ENCODE measurements around the gene PDS5A. TPM values are rescaled to one million over a fixed set of nuclear protein-coding genes. Genes with fewer than 3 reads are reported as not detected.
"Not testable (repeated sequence)": the region's sequence is repeated elsewhere in the genome, so short reads cannot be mapped to it uniquely, and the experiment has no call there.

The PDS5A gene
- total RNA-seq, 3 donors from 2014 or later (not counting 1 experiment from before 2014, with no cell fraction given): 80.1 to 99.9 (median 99.8) TPM

- H3K27me3 ChIP-seq (ENCODE audit: control insufficient read depth, insufficient read depth, low read length): no peaks in the 10 kb centered on the region
- no peak for TF ChIP-seq CTCF (IDR thresholded peaks at IDR 0.05)
- Mint-ChIP-seq H3K4me3 (no peak overlapping the region), H3K9me3 (peaks cover 4 to 5% of the 10 kb centered on the region in 2 donors), H3K4me1 (peaks cover 9 to 13% of the 10 kb centered on the region in 2 donors), H3K27me3 (ENCODE audit: low read depth in 2 of 2) (peaks cover 0 to 3% of the 10 kb centered on the region in 2 donors), H3K27ac (no peak overlapping the region), H3K36me3 (no peaks in the 10 kb centered on the region)
- H3K4me1 ChIP-seq (ENCODE audit: control insufficient read depth, insufficient read depth, low read length): no peaks in the 10 kb centered on the region
- H3K36me3 ChIP-seq (ENCODE audit: control insufficient read depth, insufficient read depth, low read length): no peaks in the 10 kb centered on the region
- ATAC-seq: no peak
- 79% methylated on average over 8 of the region's 8 CpGs for WGBS (ENCODE audit: insufficient coverage)
- H3K27ac ChIP-seq (ENCODE audit: low read length): no peak overlapping the region
- DNase-seq: no peak
- H3K9me3 ChIP-seq (ENCODE audit: control insufficient read depth, insufficient read depth, low read length): peaks cover 5% of the 10 kb centered on the region
- intact Hi-C loops (cut with micrococcal nuclease): no loop called here
- H3K4me3 ChIP-seq (ENCODE audit: low read length): no peak overlapping the region
Measured at GRCh38 chr4:39808231-39808749, 169.4 kb downstream of the PDS5A start.

DNA sequence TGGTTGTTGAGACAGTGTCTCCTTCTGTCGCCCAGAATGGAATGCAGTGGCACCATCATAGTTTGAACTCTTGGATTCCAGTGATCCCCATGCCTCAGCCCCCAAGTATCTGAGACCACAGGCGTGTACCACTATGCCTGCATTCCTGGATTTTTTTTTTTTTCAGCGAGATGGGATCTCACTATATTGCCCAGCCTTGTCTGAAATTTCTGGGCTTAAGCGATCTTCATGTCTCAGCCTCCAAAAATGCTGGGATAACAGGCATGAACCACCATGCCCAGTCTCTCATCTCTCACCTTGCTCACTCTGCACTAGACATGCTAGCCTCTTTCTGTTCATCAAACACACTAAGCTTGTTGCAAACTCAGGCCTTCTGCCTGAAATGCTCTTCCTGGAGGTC, 175.7 kb downstream of the PDS5A start:
- no peaks in the 10 kb centered on the region for H3K4me1 ChIP-seq (ENCODE audit: control insufficient read depth, insufficient read depth, low read length)
- no peaks in the 10 kb centered on the region for H3K9me3 ChIP-seq (ENCODE audit: control insufficient read depth, insufficient read depth, low read length)
- no peaks in the 10 kb centered on the region for H3K27me3 ChIP-seq (ENCODE audit: control insufficient read depth, insufficient read depth, low read length)
- H3K27ac ChIP-seq (ENCODE audit: low read length): no peak overlapping the region
- no peaks in the 10 kb centered on the region for H3K36me3 Mint-ChIP-seq
- WGBS (ENCODE audit: insufficient coverage): 90% methylated on average over 4 of the region's 4 CpGs
- no peak for TF ChIP-seq CTCF (IDR thresholded peaks at IDR 0.05)
- intact Hi-C loops (cut with micrococcal nuclease): no loop called here
- no peaks in the 10 kb centered on the region for H3K4me1 Mint-ChIP-seq
- no peaks in the 10 kb centered on the region for H3K9me3 Mint-ChIP-seq
- H3K27me3 Mint-ChIP-seq (ENCODE audit: low read depth in 2 of 2): no peaks in the 10 kb centered on the region
- H3K4me3 ChIP-seq (ENCODE audit: low read length): no peak overlapping the region
- H3K4me3 Mint-ChIP-seq: no peak overlapping the region
- ATAC-seq (no peak), DNase-seq (no peak)
- no peak overlapping the region for H3K27ac Mint-ChIP-seq
- no peaks in the 10 kb centered on the region for H3K36me3 ChIP-seq (ENCODE audit: control insufficient read depth, insufficient read depth, low read length)

DNA sequence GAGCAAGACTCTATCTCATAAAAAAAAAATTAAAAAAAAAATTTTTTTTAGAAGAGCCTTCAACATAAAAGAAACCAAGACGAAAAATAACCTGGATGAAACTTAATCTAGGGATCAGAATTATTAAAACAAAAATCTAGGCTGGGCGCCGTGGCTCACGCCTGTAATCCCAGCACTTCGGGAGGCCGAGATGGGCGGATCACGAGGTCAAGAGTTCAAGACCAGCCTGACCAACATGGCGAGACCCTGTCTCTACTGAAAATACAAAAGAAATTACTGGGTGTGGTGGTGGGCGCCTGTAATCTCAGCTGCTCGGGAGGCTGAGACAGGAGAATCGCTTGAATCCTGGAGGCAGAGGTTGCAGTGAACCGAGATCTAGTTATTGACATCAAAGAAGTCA, 184.7 kb downstream of the PDS5A start:
- H3K4me3 ChIP-seq (ENCODE audit: low read length); H3K36me3 ChIP-seq (ENCODE audit: control insufficient read depth, insufficient read depth, low read length); H3K9me3 Mint-ChIP-seq; H3K27ac ChIP-seq (ENCODE audit: low read length); H3K9me3 ChIP-seq (ENCODE audit: control insufficient read depth, insufficient read depth, low read length); H3K4me1 Mint-ChIP-seq; ATAC-seq; DNase-seq; intact Hi-C loops (cut with micrococcal nuclease); H3K27ac Mint-ChIP-seq; H3K27me3 Mint-ChIP-seq (ENCODE audit: low read depth in 2 of 2); H3K27me3 ChIP-seq (ENCODE audit: control insufficient read depth, insufficient read depth, low read length); H3K4me1 ChIP-seq (ENCODE audit: control insufficient read depth, insufficient read depth, low read length); H3K36me3 Mint-ChIP-seq; H3K4me3 Mint-ChIP-seq: not testable (repeated sequence)
- 96% methylated on average over 13 of the region's 13 CpGs for WGBS (ENCODE audit: insufficient coverage)

DNA sequence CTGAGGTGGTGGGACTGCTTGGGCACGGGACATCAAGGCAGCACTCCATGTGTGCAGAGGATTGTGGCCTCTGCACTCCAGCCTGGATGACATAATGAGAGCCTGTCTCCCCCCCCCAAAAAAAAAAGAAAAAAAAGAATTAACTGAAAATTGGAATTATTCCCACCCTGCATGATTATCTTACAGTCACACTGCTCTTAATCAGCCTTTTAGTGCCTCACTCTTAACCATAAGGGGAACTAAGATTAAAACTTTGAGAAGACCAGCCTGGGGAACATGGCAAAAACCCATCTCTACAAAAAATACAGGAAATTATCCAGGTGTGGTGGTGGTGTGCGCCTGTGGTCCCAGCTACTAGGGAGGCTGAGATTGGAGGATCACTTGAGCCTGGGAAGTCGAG, 185.2 kb downstream of the PDS5A start:
- intact Hi-C loops (cut with micrococcal nuclease): no loop called here
- Histone ChIP-seq H3K27ac (ENCODE audit: low read length) (no peak overlapping the region), H3K36me3 (ENCODE audit: control insufficient read depth, insufficient read depth, low read length) (no peaks in the 10 kb centered on the region), H3K9me3 (ENCODE audit: control insufficient read depth, insufficient read depth, low read length) (no peaks in the 10 kb centered on the region), H3K27me3 (ENCODE audit: control insufficient read depth, insufficient read depth, low read length) (no peaks in the 10 kb centered on the region), H3K4me1 (ENCODE audit: control insufficient read depth, insufficient read depth, low read length) (no peaks in the 10 kb centered on the region), H3K4me3 (ENCODE audit: low read length) (no peak overlapping the region)
- H3K9me3 Mint-ChIP-seq: no peaks in the 10 kb centered on the region
- H3K4me1 Mint-ChIP-seq: no peaks in the 10 kb centered on the region
- DNase-seq: no peak
- H3K4me3 Mint-ChIP-seq: no peak overlapping the region
- no peak for ATAC-seq
- no peak for TF ChIP-seq CTCF (IDR thresholded peaks at IDR 0.05)
- H3K27me3 Mint-ChIP-seq (ENCODE audit: low read depth in 2 of 2): no peaks in the 10 kb centered on the region
- no peaks in the 10 kb centered on the region for H3K36me3 Mint-ChIP-seq
- no peak overlapping the region for H3K27ac Mint-ChIP-seq
- 100% methylated on average over 1 of the region's 3 CpGs for WGBS (ENCODE audit: insufficient coverage)
